ENCODE data around the gene GNA14.

DNA sequence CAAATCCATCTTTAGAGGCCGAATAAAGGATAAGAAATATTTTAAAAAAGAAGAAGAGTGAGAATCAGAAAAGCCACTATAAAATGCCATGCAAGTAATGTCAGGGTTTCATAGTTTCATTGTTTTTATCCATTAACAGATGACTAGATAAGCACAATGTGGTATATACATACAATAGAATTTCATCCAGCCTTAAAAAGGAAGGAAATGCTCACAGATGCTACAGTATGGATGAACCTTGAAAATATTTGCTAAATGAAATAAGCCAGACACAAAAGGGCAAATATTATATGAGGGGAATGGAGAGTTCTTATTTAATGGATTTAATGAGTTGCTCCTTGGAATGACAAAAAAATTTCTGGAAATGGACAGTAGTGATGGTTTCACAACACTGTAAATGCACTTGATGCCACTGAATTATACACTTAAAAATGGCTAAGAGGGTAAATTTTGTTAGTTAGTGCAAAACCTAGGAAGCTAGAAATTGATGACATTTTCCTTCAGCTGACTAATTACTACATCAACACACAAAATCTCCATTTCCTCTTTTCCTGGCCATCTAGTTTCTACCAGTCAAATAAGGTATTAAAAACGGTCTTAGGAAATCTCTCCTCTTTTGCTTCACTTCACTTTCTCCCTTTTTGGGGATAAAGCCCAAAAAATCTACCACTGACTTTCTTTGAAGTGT, 86.6 kb downstream of the GNA14 start:
- TF ChIP-seq, protein P1, sequence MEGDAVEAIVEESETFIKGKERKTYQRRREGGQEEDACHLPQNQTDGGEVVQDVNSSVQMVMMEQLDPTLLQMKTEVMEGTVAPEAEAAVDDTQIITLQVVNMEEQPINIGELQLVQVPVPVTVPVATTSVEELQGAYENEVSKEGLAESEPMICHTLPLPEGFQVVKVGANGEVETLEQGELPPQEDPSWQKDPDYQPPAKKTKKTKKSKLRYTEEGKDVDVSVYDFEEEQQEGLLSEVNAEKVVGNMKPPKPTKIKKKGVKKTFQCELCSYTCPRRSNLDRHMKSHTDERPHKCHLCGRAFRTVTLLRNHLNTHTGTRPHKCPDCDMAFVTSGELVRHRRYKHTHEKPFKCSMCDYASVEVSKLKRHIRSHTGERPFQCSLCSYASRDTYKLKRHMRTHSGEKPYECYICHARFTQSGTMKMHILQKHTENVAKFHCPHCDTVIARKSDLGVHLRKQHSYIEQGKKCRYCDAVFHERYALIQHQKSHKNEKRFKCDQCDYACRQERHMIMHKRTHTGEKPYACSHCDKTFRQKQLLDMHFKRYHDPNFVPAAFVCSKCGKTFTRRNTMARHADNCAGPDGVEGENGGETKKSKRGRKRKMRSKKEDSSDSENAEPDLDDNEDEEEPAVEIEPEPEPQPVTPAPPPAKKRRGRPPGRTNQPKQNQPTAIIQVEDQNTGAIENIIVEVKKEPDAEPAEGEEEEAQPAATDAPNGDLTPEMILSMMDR (IDR thresholded peaks at IDR 0.05): no peak
- no peak for TF ChIP-seq POLR2A (IDR thresholded peaks at IDR 0.05)
